Measurements from ENCODE around the gene HOPX.
"Not testable (repeated sequence)": the region's sequence is repeated elsewhere in the genome, so short reads cannot be mapped to it uniquely, and the experiment has no call there.

Gene HOPX

GRCh38 chr4:56622176-56622575 lies 58.9 kb downstream of the HOPX start:
- no peak for DNase-seq

GRCh38 chr4:56619816-56620215 lies 61.3 kb downstream of the HOPX start:
- DNase-seq: no peak

GRCh38 chr4:56619160-56619559 lies 61.9 kb downstream of the HOPX start:
- no peak for DNase-seq

GRCh38 chr4:56618734-56619133 lies 62.4 kb downstream of the HOPX start:
- DNase-seq: no peak

- DNase-seq: no peak
Observed at GRCh38 chr4:56613101-56613862, 67.8 kb downstream of the HOPX start.

GRCh38 chr4:56612282-56612681 lies 68.8 kb downstream of the HOPX start:
- no peak for DNase-seq

- DNase-seq: no peak
Observed at GRCh38 chr4:56611501-56611900, 69.6 kb downstream of the HOPX start.

GRCh38 chr4:56610170-56610569 lies 70.9 kb downstream of the HOPX start:
- DNase-seq: not testable (repeated sequence)

- DNase-seq: no peak
Observed at GRCh38 chr4:56607926-56608325, 73.2 kb downstream of the HOPX start.

GRCh38 chr4:56606385-56606784 lies 74.7 kb downstream of the HOPX start:
- DNase-seq: no peak

GRCh38 chr4:56605464-56605863 lies 75.6 kb downstream of the HOPX start:
- DNase-seq: not testable (repeated sequence)

GRCh38 chr4:56603297-56603696 lies 77.8 kb downstream of the HOPX start:
- DNase-seq: no peak

All from stimulated activated CD4-positive, alpha-beta T cell treated with anti-CD3 and anti-CD28 coated beads, Interleukin-2, amount 100 ng/mL, for 24 hours (primary cell).